GM18507 (cell line): ENCODE measurements around the gene SH3GLB2.

Experiments
- DNase-seq: peaks from one replicate; pipeline ENCODE4 v3.0.0; 2011; ENCODE audit warnings: low read depth; ENCODE audit not compliant: insufficient read length; ENCODE audit errors: extremely low spot score
- FAIRE-seq: peaks from 2 replicates; lab custom pipeline; 2011; peaks lifted over from hg19 to GRCh38; lab: Jason Lieb, UNC

SH3GLB2 gene

DNA sequence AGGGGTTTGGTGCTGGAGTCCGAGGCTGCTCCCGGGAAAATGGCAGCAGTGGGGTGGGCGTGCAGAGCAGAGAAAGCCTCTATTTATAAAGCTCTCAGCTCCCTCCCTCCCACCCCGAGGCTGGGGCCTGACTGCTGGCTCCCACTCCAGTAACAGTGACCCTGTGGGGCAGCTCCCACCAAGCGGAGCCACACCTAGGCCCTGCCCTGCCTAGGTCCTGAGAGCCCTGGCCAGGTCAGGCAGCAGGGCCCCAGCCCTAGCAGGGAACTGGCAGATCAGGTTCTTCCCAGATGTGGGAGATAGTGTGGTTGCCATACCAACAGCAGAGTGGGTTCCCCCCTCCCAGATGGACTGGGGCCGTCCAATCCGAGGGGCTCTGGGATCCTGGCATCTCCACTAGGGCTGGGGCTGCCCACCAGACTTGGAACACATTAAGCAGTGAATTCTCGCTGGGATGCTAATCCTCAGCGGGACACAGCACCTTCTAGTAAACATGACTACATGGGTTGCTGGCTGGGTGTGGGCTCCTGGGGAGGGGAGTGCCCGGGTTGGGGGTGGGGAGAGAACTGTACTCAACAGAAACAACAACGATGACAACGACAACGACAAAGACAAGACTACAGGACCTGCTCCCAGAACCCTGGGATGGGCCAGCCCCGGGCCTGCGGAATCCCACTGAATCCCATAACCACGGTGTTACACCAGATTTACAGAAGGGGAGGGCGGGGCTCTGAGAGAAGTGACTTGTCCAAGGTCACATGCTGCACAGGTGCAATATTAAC, 1.5 kb downstream of the SH3GLB2 start:
- FAIRE-seq: no peak
- no peak for DNase-seq

DNA sequence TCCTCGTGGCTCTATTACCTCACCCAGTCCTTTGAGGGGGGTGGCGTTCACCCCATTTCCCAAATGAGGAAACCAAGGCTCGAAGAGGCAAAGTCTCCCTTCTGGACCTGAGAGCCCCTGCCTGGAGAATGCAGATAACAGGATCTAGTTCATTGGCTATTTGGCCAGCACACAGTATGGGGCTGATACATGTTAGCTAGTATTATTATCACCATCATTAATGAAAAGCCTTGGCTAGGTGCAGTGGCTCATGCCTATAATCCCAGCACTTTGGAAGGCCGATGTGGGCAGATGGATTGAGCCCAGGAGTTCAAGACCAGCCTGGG, 4.3 kb downstream of the SH3GLB2 start:
- FAIRE-seq (no peak), DNase-seq (no peak)

DNA sequence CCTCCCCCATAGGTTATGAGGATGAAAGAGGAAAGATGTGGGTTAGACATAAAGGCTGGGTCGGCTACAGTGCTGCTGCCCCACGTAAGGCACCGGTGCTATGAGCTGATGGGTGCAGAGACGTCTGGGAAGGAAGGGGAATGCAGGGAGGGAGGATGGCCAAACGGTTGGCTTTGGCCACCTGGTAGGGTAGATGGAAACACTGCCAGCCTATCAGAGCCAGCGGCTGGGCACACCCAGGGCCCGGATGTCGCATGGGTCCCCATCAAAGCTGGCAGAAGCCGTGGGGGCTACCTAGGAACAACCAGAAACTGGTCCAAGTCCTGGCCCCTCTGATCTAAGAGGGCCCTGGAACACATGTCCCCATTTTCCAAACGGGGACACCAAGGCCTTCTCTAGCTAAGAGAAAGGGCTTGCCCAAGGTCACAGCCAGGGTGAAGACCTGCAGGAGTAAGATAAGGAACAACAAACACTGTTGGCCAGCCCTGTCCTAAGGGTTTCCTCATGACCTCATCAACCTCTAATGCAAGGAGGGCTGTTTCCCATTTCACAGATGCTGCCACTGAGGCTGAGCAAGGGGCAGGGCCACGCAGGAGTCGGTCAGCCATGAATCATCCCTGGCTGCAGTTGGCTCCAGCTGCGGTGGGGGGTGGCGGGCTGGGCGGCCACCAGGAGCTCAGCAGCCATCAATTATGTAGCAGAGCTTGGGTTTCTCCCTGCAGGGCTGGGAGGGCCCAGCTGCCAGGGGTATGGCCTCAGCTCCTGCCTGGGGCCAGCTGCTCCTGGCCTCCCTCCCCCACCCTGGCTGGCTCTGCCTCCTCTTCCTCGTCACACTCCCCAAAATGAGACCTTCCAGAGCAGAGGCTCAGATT, 4.9 kb downstream of the SH3GLB2 start:
- FAIRE-seq (no peak), DNase-seq (no peak)

DNA sequence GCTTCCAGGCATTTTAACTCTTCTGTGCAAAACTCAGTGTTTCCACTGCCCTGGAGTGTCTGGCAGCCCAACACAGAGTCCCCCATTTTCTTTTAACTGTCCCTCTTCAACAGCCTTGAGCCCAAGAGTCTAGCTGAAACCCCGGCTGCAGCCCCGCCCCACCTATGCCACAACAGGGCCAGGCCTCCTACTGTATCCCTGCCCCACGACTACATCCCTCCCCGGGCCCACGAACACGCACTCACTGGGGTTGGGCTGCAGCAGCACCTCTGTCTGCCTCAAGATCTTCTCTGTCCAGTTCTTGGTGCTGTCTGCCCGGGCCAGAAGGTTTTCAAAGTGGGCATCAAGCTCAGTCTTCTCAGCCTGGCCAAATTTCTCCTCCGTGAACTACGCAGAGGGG, 6.1 kb downstream of the SH3GLB2 start:
- DNase-seq: no peak

DNA sequence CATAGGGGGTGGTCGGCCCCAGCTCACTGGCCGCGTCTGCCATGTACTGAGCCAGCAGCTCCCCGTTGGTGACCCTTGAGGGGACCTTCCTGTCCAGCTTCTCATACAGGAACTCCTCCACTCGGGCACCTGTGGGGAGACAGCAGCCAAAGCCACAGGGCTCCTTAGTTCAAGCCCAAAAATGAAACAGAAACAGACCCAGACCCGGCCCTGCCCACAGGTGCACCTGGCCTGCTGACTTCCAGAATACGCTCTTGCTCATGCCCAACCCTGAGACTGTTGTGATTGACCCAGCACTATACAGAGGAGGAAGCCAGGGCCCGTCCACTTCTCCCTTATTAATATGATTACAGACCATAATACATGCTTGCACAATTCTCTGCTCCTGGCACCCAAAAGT, 7.0 kb downstream of the SH3GLB2 start:
- FAIRE-seq (peak; percentile 54), DNase-seq (no peak)

More for the DNA sequence above, 6.1 kb downstream of the SH3GLB2 start:
- FAIRE-seq: no peak

DNA sequence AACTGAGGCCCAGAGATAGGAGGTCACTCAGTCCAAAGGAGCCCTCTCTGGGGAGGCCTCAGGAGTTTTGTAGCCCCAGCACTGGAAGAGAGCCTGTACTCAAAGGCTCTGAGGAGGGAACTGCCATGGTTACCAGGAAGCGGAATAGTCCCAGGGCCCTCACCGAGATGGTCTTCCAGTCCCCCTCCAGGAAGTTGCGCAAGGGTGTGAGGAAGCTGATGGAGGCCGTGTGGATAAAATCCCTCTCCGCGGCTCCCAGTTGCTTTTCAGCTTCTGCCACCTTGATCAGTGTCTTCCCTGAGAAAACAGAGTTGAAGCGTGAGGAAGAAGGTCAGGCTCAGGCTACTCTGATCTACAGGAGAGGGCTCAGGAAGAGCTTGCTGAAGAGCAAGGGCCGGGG, 13.5 kb downstream of the SH3GLB2 start:
- FAIRE-seq (no peak), DNase-seq (no peak)

DNA sequence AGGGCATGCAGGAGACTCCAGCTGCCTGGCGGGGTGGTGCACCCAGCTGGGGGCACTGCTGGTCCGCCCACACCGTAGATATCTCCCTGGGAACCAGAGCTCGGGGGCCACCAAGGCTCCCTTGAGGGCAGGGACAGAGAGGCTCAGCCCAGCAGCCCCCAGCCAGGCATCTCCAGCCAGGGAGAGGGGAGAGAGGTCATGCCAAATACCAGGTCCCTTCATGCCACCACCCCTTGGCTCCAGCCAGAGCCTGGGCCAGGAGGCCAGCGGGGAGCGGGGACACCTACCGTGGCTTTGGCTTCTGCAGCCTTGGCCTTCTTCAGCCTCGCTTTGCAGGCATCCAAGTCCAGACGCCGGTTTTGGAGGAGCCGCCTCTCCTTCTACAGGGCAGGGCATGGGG, 14.0 kb downstream of the SH3GLB2 start:
- DNase-seq (no peak), FAIRE-seq (no peak)

DNA sequence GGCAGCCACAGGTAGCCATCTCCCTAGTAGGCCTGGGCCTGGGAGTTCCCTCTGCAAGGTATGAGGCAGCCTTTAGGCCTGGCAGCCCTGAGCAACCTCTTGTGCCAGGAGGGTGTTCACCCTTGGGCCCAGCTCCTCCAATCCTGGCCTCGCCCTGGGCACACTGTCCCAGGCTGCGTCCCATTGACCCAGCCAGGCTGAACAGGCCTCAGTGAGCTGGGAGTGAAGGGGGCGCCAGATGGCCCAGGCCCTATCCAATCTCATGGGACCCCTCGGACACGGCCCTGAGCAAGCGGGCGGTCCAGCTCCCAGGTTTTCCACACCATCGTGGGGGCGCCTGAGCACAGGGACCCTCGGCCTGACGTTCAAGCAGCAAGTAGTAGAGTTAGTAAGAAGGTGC, 14.5 kb downstream of the SH3GLB2 start:
- FAIRE-seq: no peak

DNA sequence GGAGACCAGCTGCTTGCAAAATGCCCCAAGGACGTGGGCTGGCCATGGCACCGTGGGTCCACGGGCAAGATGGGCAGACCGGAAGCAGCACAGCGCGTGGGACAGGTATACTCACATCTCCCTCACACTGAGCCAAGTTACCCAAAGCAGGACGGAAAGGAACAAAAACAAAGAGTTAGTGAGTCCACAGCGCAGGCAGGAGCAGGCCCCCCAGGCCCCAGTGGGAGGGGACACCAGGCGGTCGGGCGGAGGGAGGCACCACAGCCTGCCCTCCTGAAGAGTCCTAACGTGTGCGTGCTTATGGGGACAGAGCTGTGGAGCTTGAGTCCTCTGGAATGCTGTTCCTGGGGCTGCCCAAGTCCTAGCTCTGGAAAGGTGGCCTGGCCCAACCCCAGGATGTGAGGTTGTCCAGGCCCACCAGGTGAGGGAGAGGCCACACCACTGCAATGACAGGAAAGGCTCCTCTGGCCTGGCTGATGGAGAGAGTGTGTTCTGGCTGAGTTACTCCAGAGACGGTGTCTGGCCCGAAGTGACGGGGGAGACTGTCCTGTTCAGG, 15.2 kb downstream of the SH3GLB2 start:
- no peak for DNase-seq
- FAIRE-seq: no peak

More for the DNA sequence above, 14.5 kb downstream of the SH3GLB2 start:
- DNase-seq: no peak

DNA sequence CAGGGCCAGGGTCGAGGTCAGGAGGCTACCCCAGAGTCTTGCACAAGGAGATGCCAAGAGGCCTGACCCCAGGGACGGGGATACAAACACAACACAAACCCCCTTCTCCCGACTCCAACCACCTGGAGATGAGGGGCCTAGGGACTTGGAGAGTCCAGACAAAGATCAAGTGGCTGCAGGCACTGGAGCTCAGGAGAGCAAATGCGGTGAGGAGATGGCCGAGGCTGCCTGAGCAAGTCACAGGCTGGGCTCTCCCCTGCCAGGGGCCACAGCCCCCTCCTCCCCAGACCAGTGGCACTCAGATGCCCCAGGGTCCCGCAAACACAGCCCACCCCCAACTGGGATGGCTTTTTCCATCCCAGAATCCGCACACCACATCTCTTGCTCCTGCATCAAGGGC, 15.8 kb downstream of the SH3GLB2 start:
- FAIRE-seq (no peak), DNase-seq (no peak)

DNA sequence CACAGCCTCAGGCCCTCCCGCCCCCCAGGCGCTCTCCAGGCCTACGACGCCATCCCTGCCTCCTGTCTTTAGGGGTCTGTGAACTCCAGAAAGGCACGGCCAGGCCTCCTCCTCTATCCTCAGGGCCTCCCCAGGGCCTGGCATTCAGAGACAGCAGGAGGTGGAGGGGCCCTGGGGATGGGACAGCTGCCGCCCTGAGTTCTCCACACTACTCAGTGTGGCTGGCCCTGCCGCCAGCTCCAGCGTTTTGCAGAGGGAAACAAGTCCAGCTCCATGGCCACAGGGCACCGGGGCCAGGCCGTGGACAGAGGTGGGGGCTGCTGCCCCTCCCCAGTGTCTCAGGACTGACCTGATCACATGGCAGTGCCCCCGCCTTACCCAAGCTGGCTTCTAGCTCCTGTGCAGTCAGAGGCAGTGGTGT, 16.4 kb downstream of the SH3GLB2 start:
- FAIRE-seq (no peak), DNase-seq (no peak)

DNA sequence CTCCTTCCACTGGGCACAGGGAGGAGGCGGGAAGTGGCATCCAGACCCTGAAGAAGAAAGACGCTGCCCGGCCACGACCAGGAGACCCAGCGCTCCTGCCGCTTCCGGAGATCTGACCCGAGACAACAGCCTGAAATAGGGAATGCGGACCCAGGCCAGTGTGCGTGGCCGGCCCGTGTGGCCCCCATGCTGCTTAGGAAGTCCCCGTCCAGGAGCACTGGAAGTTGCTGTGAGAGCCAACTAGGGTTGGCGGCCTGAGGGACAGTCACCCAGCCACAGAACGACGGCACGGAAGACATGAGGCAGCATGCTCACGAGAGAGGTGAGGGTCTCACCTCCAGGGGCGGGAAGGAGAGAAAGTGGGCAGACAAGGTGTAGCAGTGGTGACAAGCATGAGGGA, 17.0 kb downstream of the SH3GLB2 start:
- no peak for DNase-seq
- FAIRE-seq: no peak

DNA sequence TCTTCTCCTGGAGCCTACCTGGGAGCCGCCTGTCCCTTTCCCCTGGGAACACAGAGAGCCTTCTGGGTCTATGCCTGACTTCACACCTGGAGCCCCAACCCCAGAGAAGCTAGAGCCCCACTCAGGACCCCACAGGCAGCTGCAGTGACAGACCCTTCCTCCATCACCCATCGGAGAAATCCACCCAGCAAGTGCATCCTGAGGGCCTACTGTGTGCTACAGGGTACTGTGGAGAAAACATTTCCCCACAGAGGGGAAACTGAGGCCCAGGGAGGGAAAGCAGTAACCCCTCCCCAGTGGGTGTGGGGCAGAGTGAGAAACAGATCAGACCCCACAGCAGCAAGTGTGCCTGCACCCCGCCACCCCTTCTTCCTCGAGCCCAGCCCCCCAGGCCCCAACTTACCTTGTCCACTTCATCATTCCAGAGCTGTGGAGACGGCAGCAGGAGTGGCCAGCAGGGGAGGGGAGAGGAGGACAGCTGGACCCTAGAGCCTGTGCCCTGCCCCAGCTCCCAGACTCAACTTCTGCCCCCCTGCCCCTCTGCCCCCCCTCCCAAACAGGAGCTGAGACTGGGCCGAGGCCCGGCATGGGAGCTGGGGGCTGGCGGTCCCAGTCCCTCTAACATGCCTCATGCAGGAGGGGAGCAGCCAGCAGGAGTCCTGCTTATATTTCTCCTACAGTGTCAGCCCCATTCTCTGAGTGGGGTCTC, 17.7 kb downstream of the SH3GLB2 start:
- FAIRE-seq: no peak
- no peak for DNase-seq

DNA sequence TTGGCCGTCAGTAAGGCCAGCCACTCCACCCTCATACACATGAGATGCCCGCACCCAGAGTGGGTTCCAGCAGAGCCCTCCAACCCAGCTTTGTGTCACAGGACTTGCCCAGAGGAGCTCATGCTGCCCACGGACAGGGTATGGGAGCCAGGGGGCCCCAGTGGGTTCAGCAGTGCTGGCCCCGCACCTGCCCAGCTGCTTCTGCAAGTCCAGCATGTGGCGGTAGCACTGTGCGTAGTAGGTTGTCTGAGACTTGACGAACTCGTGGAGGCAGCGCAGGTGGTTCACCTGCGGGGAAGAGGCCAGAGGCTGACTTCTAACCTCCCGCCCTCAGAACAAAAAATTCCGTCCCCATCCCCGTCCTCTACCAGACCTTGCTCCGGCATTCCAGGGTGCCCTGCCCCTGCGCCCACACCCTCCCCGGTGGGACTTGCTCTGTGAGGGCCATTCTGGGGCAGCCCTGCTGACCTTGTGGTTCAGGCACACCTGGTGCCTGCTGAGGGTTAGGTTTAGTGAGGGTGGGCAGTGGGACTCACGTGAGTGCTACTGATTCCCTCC, 18.5 kb downstream of the SH3GLB2 start:
- FAIRE-seq: no peak
- DNase-seq: no peak

DNA sequence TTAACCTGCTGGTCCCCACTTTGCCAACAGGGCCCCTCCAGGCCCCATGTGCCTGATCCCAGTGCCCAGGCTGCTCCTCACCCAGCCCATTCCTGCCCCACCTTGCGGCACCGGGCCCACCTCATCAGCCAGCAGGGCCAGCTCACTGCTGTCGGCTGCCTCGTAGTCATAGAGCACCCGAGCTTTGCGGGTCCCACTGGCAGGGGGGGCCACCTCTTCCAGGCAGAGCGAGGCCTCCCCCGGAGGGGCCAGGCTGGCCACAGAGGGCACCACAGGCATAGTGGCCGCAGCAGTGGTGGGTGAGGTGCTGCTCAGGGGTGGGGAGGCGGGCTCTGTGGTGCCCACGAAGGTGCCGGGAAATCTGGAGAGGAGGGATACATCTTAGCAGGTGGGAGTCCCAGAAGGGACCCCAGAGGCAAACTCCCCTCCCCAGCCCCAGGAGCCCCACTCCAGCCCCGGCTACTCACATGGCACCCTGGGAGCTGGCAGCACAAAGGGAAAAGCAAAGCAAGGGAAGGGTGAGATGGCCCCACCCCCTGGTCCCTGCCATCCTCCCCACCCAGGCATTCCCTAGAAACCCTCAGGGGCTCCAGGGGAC, 19.0 kb downstream of the SH3GLB2 start:
- DNase-seq (no peak), FAIRE-seq (no peak)

DNA sequence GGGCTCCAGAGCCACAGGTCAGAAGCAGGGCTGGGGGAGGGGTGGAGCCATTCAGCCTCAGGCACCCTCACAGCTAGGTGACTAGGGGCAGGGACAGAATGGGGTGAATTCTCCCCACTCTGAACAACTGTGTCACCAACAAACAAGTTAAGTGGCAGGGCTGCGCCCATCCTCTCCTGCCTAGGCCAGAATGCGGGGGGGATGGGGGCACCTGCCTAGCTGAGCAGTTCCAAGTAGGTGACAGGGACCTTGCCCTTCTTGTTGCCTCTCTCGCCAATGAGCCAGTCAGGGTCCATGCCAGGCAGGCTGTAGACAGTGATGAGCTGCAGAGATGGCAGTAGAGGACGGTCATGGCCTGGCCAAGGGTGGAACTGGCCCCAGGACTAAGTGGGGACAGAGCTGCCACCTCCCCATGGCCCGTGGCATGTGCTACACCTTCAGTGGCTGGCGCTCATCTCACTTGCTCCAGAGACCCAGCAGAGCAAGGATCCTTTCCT, 19.6 kb downstream of the SH3GLB2 start:
- FAIRE-seq (no peak), DNase-seq (no peak)

DNA sequence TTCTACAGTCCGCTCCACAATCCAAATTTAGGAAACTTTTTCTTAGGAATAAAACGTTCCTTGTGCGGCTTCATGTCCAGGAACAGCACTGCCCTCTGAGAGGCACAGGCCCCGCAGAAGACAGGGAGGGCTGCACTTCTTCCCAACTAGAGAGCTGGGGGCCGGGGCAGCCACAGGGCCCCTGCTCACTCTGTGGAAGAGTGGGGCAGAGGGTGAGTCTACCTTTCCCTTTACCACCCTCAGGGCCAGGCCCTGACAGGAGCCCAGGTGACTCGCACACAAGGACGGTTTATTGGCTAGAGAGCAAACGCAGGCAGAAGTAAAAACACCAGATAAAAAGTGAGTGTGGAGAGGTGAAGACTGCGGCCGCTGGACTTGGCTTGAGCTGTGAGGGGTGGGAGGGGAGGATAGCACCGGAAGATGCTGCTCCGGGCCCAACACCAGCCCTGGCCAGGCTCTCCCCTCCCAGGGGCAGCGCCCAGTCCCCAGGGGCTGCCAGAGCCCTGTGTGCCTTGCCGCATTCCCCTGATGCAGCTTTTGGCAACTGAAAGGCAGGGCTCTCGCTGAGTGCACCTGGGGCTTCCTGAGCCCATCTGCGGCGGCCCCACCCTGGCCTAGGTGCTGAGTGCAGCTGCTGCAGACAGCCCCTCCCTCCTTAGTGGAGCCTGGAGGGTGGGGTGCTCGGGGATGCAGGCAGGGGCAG, 20.2 kb downstream of the SH3GLB2 start:
- FAIRE-seq: no peak
- DNase-seq: no peak

DNA sequence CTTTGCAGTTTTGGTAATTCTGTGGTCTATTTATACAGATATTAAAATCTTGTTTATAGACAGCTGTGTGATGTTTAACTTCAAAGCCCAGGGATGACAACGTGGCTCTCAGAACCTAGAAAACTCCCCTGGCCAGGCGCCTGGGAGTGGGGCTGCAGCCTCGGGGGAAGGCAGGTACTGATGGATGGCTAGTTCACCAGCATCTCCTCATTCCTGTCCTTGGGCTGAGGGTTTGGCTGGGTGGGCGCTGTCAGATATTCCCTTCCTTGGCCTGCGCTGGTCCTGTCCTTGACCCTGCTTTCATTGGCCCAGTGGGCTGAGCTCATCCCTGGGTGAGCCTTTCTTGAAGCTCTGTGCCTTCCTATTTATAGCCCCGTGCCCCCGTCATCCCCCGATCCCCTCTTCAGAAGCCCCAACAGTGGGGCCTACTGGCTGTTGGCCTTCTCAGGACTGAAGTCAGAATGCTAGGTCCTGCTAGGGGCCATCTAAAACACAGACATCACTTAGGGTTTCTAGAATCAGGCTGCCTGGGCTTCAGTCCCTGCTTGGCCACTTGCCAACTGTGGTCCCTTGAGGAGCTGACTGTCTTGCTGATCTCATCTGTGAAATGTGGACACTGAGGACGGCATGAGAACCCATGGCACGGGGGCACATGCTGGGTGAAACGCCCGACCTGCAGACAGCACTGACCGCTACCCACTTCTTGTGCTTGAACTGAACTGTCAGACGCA, 20.9 kb downstream of the SH3GLB2 start:
- DNase-seq (no peak), FAIRE-seq (no peak)
